NT2/D1 (cell line): ENCODE measurements around the gene MAP2K5.

Source experiments
- SUZ12 ChIP-seq: IDR thresholded peaks from 2 replicates; pipeline ENCODE4 v1.6.1; 2011; ENCODE audit not compliant: insufficient read length, insufficient read depth; ENCODE audit errors: extremely low read depth
- YY1 ChIP-seq: IDR thresholded peaks from 2 replicates; pipeline ENCODE4 v1.6.1; 2011; ENCODE audit not compliant: insufficient read length, insufficient read depth
- ZNF274 ChIP-seq: IDR thresholded peaks from 2 replicates; pipeline ENCODE4 v1.6.1; 2011; ENCODE audit warnings: mild to moderate bottlenecking, low read depth, low read length

GRCh38 chr15:67803996-67804843 is 261.7 kb downstream of the MAP2K5 start:
- no peak for TF ChIP-seq SUZ12
- no peak for TF ChIP-seq ZNF274
- TF ChIP-seq YY1: no peak
